Cardiac muscle cell (in vitro differentiated cells and primary cell): ENCODE measurements around the gene TMED6. TPM values are rescaled to one million over a fixed set of nuclear protein-coding genes. Genes with fewer than 3 reads are reported as not detected.

ENCODE experiments used
- DNase-seq, 2 donors: peaks; one replicate each; pipeline versions ENCODE4 v3.0.0 to v3.0.0-alpha.2; 2010 to 2017; ENCODE audit warnings: low read depth in 1 of 2, low spot score in 1 of 2
- H3K27ac ChIP-seq: fragments of 200-600 bp; sonication (generic); 2 replicates; pipeline ENCODE4 v1.5.1; 2016
- H3K27me3 ChIP-seq: fragments of 200-600 bp; sonication (generic); 2 replicates; pipeline ENCODE4 v1.6.0; 2016; ENCODE audit warnings: control low read depth
- H3K36me3 ChIP-seq: fragments of 200-600 bp; sonication (generic); 2 replicates; pipeline ENCODE4 v1.5.1; 2016; ENCODE audit warnings: control low read depth
- H3K4me1 ChIP-seq: fragments of 200-600 bp; sonication (generic); 2 replicates; pipeline ENCODE4 v1.8.1; 2017; ENCODE audit warnings: low read depth, mild to moderate bottlenecking, mixed run types
- H3K4me3 ChIP-seq: fragments of 200-600 bp; sonication (generic); 2 replicates; pipeline ENCODE4 v1.5.1; 2016; ENCODE audit warnings: mild to moderate bottlenecking
- H3K9me3 ChIP-seq: fragments of 200-600 bp; sonication (generic); 2 replicates; pipeline ENCODE4 v1.5.1; 2017; ENCODE audit warnings: low read depth, mild to moderate bottlenecking, control low read depth
- CTCF ChIP-seq: IDR thresholded peaks from 2 replicates; pipeline ENCODE4 v1.5.1; 2012; ENCODE audit warnings: low read depth, mild to moderate bottlenecking, low read length
- polyA plus RNA-seq: library from polyadenylated mRNA; unstranded; fragments of >200 nt; fragmentation: Nextera tagmentation; extraction: Ambion mirVana; gene quantifications from 2 replicates; pipeline ENCODE4 v1.2.1, GENCODE V29; 2016
- total RNA-seq: library from RNA; depleted of rRNA; stranded (reverse); fragments of >200 nt; gene quantifications from 2 replicates; pipeline ENCODE4 v1.2.3, GENCODE V29; 2016

TMED6 gene
- total and polyA plus RNA-seq, 2 experiments from 2014 or later = 0.69 to 0.95 TPM

DNA sequence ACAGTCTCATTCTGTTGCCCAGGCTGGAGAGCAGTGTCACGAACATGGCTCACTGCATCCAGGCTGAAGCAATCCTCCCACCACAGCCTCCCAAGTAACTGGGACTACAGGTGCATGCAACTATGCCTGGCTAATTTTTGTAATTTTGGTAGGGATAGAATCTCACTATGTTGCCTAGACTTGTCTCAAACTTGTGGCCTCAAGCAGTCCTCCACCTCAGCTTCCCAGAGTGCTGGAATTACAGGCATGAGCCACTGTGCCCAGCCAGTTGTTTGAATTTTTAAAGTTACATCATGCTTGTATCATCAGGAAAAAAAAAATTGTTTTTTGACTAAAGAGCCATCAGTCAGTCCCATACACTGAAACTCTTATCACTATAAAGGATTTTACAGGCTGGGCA is 57.5 kb downstream of the TMED6 start:
- Histone ChIP-seq H3K36me3 (no peaks in the 10 kb centered on the region), H3K27ac (no peak overlapping the region), H3K4me1 (no peaks in the 10 kb centered on the region), H3K27me3 (no peaks in the 10 kb centered on the region), H3K9me3 (no peaks in the 10 kb centered on the region), H3K4me3 (no peak overlapping the region)
- TF ChIP-seq CTCF = no peak
- DNase-seq = no peak

- Histone ChIP-seq H3K9me3 (no peaks in the 10 kb centered on the region), H3K4me3 (no peak overlapping the region), H3K4me1 (no peaks in the 10 kb centered on the region), H3K27ac (no peak overlapping the region), H3K36me3 (no peaks in the 10 kb centered on the region), H3K27me3 (no peaks in the 10 kb centered on the region)
- no peak for DNase-seq
- TF ChIP-seq CTCF = no peak
These were observed 58.2 kb downstream of the TMED6 start for GRCh38 chr16:69293401-69293800.

Other genes starting within 250 kb of the TMED6 start
- 0.03 and 0.46 TPM in 2 replicates for gene HAS3, start 246.1 kb downstream of the TMED6 start, total RNA-seq
- gene HAS3, start 246.1 kb downstream of the TMED6 start, polyA plus RNA-seq = 0.62 TPM in 1 of 2 replicates, not detected in the other
- 74.8 and 94.6 TPM in 2 replicates for gene CHTF8, start 219.2 kb downstream of the TMED6 start, total RNA-seq
- 112 and 132 TPM in 2 replicates for gene CHTF8, start 219.2 kb downstream of the TMED6 start, polyA plus RNA-seq
- gene UTP4, start 219.1 kb downstream of the TMED6 start, total RNA-seq = 10.0 and 14.5 TPM in 2 replicates
- 47.6 and 51.6 TPM in 2 replicates for gene UTP4, start 219.1 kb downstream of the TMED6 start, polyA plus RNA-seq
- 17.1 and 35.7 TPM in 2 replicates for gene SNTB2, start 164.6 kb downstream of the TMED6 start, total RNA-seq
- gene SNTB2, start 164.6 kb downstream of the TMED6 start, polyA plus RNA-seq = 12.7 and 18.6 TPM in 2 replicates
- 30.8 and 36.9 TPM in 2 replicates for gene VPS4A, start 40.4 kb downstream of the TMED6 start, total RNA-seq
- gene VPS4A, start 40.4 kb downstream of the TMED6 start, polyA plus RNA-seq = 50.7 and 52.2 TPM in 2 replicates
- 16.1 and 16.7 TPM in 2 replicates for gene PDF, start 21.2 kb downstream of the TMED6 start, total RNA-seq
- gene PDF, start 21.2 kb downstream of the TMED6 start, polyA plus RNA-seq = 12.0 and 13.2 TPM in 2 replicates
- gene COG8, start 12.2 kb downstream of the TMED6 start, total RNA-seq = 79.2 and 95.3 TPM in 2 replicates
- gene COG8, start 12.2 kb downstream of the TMED6 start, polyA plus RNA-seq = 54.5 and 62.6 TPM in 2 replicates
- 8.5 and 9.5 TPM in 2 replicates for gene NIP7, start 12.0 kb downstream of the TMED6 start, total RNA-seq
- 23.6 and 26.1 TPM in 2 replicates for gene NIP7, start 12.0 kb downstream of the TMED6 start, polyA plus RNA-seq
- 11.1 and 14.8 TPM in 2 replicates for gene TERF2, start 34.2 kb upstream of the TMED6 start, total RNA-seq
- gene TERF2, start 34.2 kb upstream of the TMED6 start, polyA plus RNA-seq = 31.0 and 40.8 TPM in 2 replicates
- gene CYB5B, start 72.8 kb upstream of the TMED6 start, total RNA-seq = 27.9 and 36.6 TPM in 2 replicates
- 122 and 149 TPM in 2 replicates for gene CYB5B, start 72.8 kb upstream of the TMED6 start, polyA plus RNA-seq
- 10.6 and 15.9 TPM in 2 replicates for gene NFAT5, start 214.2 kb upstream of the TMED6 start, total RNA-seq
- gene NFAT5, start 214.2 kb upstream of the TMED6 start, polyA plus RNA-seq = 6.2 and 8.9 TPM in 2 replicates